HG02973 (cell line): ENCODE data around the gene RASGEF1C.
"Not testable (repeated sequence)": the region's sequence is repeated elsewhere in the genome, so short reads cannot be mapped to it uniquely, and the experiment has no call there.

Experiments
- ATAC-seq: cut with Tn5 transposase; IDR thresholded peaks from one replicate; pipeline ENCODE4 v1.9.1; 2021; ENCODE audit warnings: moderate library complexity; ENCODE audit not compliant: unreplicated experiment

Gene RASGEF1C

GRCh38 chr5:180103487-180104167, 105.4 kb downstream of the RASGEF1C start:
- ATAC-seq, result no peak

GRCh38 chr5:180102636-180103035, 106.4 kb downstream of the RASGEF1C start:
- no peak for ATAC-seq

- no peak for ATAC-seq
These were observed 107.4 kb downstream of the RASGEF1C start for GRCh38 chr5:180101451-180102105.

- ATAC-seq, result no peak
These were observed 108.2 kb downstream of the RASGEF1C start for GRCh38 chr5:180100621-180101450.

- ATAC-seq, result no peak
These were observed 109.0 kb downstream of the RASGEF1C start for GRCh38 chr5:180099733-180100611.

- ATAC-seq, result no peak
These were observed 109.8 kb downstream of the RASGEF1C start for GRCh38 chr5:180098991-180099732.

- ATAC-seq, result no peak
These were observed 110.5 kb downstream of the RASGEF1C start for GRCh38 chr5:180098526-180098925.

- ATAC-seq, result no peak
These were observed 111.1 kb downstream of the RASGEF1C start for GRCh38 chr5:180097926-180098325.

GRCh38 chr5:180097163-180097894, 111.7 kb downstream of the RASGEF1C start:
- no peak for ATAC-seq

GRCh38 chr5:180096616-180097015, 112.4 kb downstream of the RASGEF1C start:
- no peak for ATAC-seq

GRCh38 chr5:180095545-180095944, 113.5 kb downstream of the RASGEF1C start:
- ATAC-seq, result no peak

GRCh38 chr5:180093651-180094382, 115.2 kb downstream of the RASGEF1C start:
- no peak for ATAC-seq

- ATAC-seq, result no peak
These were observed 115.8 kb downstream of the RASGEF1C start for GRCh38 chr5:180093241-180093640.

- ATAC-seq, result no peak
These were observed 118.1 kb downstream of the RASGEF1C start for GRCh38 chr5:180090769-180091546.

- ATAC-seq, result no peak
These were observed 118.8 kb downstream of the RASGEF1C start for GRCh38 chr5:180090098-180090768.

GRCh38 chr5:180089628-180090027, 119.4 kb downstream of the RASGEF1C start:
- ATAC-seq, result not testable (repeated sequence)

- no peak for ATAC-seq
These were observed 120.5 kb downstream of the RASGEF1C start for GRCh38 chr5:180088561-180088960.
